ENCODE data around the gene MRGPRE. TPM values are rescaled to one million over a fixed set of nuclear protein-coding genes. Genes with fewer than 3 reads are reported as not detected.

Gene MRGPRE
- total and polyA plus RNA-seq, 2 donors (not counting 1 experiment from before 2014, with no cell fraction given): not detected

GRCh38 chr11:3224401-3225057, 7.7 kb downstream of the MRGPRE start:
- H3K4me1 ChIP-seq (ENCODE audit: control insufficient read depth in 2 of 2, insufficient read depth in 2 of 2, low read length in 2 of 2): no peaks in the 10 kb centered on the region
- Mint-ChIP-seq H3K27ac (no peak overlapping the region), H3K27me3 (peaks cover 8% of the 10 kb centered on the region), H3K9me3 (ENCODE audit: insufficient read depth) (no peaks in the 10 kb centered on the region), H3K4me1 (no peaks in the 10 kb centered on the region), H3K4me3 (no peak overlapping the region)
- H3K9me3 ChIP-seq (ENCODE audit: control extremely low read depth in 1 of 3, control insufficient read depth in 2 of 3, insufficient read depth in 1 of 3, low read length in 2 of 3): no peaks in the 10 kb centered on the region
- H3K27ac ChIP-seq (ENCODE audit: low read length in 2 of 2): no peak overlapping the region
- CTCF ChIA-PET: no interaction called here
- no peaks in the 10 kb centered on the region for H3K36me3 ChIP-seq (replicated peaks in 1 of 2; ENCODE audit: control extremely low read depth in 1 of 2, control insufficient read depth in 1 of 2, extremely low read depth in 1 of 2, insufficient read depth in 2 of 2, low read length in 1 of 2)
- no peak for TF ChIP-seq EZH2 (IDR thresholded peaks at IDR 0.05; ENCODE audit: borderline replicate concordance, insufficient read depth, low read depth, low read length, poor library complexity, severe bottlenecking)
- intact Hi-C loops (cut with micrococcal nuclease): no loop called here
- no peak overlapping the region for H3K4me2 ChIP-seq (replicated peaks; ENCODE audit: low read depth, low read length, poor library complexity, severe bottlenecking)
- no peak overlapping the region for H3K4me3 ChIP-seq (ENCODE audit: control extremely low read depth in 1 of 5, extremely low read depth in 1 of 5, insufficient read depth in 1 of 5, low read depth in 2 of 5, low read length in 4 of 5)
- WGBS (ENCODE audit: insufficient coverage): 92% methylated on average over 16 of the region's 21 CpGs
- no peaks in the 10 kb centered on the region for H3K79me2 ChIP-seq (ENCODE audit: control insufficient read depth, insufficient read depth, low read length)
- no peak for ATAC-seq (ENCODE audit: low read depth)
- POLR2A ChIA-PET: no interaction called here
- H3K9ac ChIP-seq (ENCODE audit: low read length): no peak overlapping the region
- no peak for DNase-seq
- no peaks in the 10 kb centered on the region for H4K20me1 ChIP-seq (ENCODE audit: control insufficient read depth, insufficient read depth, low read length, poor library complexity, severe bottlenecking)
- peaks cover 0 to 3% (median 0%) of the 10 kb centered on the region in 4 experiments for H3K27me3 ChIP-seq (replicated peaks in 1 of 4; ENCODE audit: control extremely low read depth in 1 of 4, control insufficient read depth in 3 of 4, insufficient read depth in 4 of 4, low read length in 3 of 4)
- no peak overlapping the region for H2AFZ ChIP-seq (ENCODE audit: insufficient read depth, low read depth, low read length, poor library complexity, severe bottlenecking)

GRCh38 chr11:3223932-3224381, 8.3 kb downstream of the MRGPRE start:
- no peak overlapping the region for H3K4me2 ChIP-seq (replicated peaks; ENCODE audit: low read depth, low read length, poor library complexity, severe bottlenecking)
- peaks cover 0 to 3% (median 0%) of the 10 kb centered on the region in 4 experiments for H3K27me3 ChIP-seq (replicated peaks in 1 of 4; ENCODE audit: control extremely low read depth in 1 of 4, control insufficient read depth in 3 of 4, insufficient read depth in 4 of 4, low read length in 3 of 4)
- H3K9me3 Mint-ChIP-seq (ENCODE audit: insufficient read depth): no peaks in the 10 kb centered on the region
- H3K27ac ChIP-seq (ENCODE audit: low read length in 2 of 2): no peak overlapping the region
- CTCF ChIA-PET: no interaction called here
- H3K27ac Mint-ChIP-seq: no peak overlapping the region
- no peak for DNase-seq
- H3K4me3 ChIP-seq (ENCODE audit: control extremely low read depth in 1 of 5, extremely low read depth in 1 of 5, insufficient read depth in 1 of 5, low read depth in 2 of 5, low read length in 4 of 5): no peak overlapping the region
- POLR2A ChIA-PET: no interaction called here
- H4K20me1 ChIP-seq (ENCODE audit: control insufficient read depth, insufficient read depth, low read length, poor library complexity, severe bottlenecking): no peaks in the 10 kb centered on the region
- intact Hi-C loops (cut with micrococcal nuclease): no loop called here
- H3K27me3 Mint-ChIP-seq: peaks cover 9% of the 10 kb centered on the region
- no peak overlapping the region for H2AFZ ChIP-seq (ENCODE audit: insufficient read depth, low read depth, low read length, poor library complexity, severe bottlenecking)
- no peak for TF ChIP-seq CTCF (IDR thresholded peaks at IDR 0.05)
- TF ChIP-seq EZH2 (IDR thresholded peaks at IDR 0.05; ENCODE audit: borderline replicate concordance, insufficient read depth, low read depth, low read length, poor library complexity, severe bottlenecking): no peak
- no peak overlapping the region for H3K9ac ChIP-seq (ENCODE audit: low read length)
- H3K36me3 ChIP-seq (replicated peaks in 1 of 2; ENCODE audit: control extremely low read depth in 1 of 2, control insufficient read depth in 1 of 2, extremely low read depth in 1 of 2, insufficient read depth in 2 of 2, low read length in 1 of 2): no peaks in the 10 kb centered on the region
- no peaks in the 10 kb centered on the region for H3K79me2 ChIP-seq (ENCODE audit: control insufficient read depth, insufficient read depth, low read length)
- no peak overlapping the region for H3K4me3 Mint-ChIP-seq
- H3K4me1 Mint-ChIP-seq: no peaks in the 10 kb centered on the region
- WGBS (ENCODE audit: insufficient coverage): 91% methylated on average over 1 of the region's 4 CpGs
- no peaks in the 10 kb centered on the region for H3K4me1 ChIP-seq (ENCODE audit: control insufficient read depth in 2 of 2, insufficient read depth in 2 of 2, low read length in 2 of 2)
- H3K9me3 ChIP-seq (ENCODE audit: control extremely low read depth in 1 of 3, control insufficient read depth in 2 of 3, insufficient read depth in 1 of 3, low read length in 2 of 3): no peaks in the 10 kb centered on the region
- ATAC-seq (ENCODE audit: low read depth): no peak

Data from B cell (primary cell).